RWPE1 (cell line): Measurements from ENCODE around the gene ARV1.
"Not testable (repeated sequence)": the region's sequence is repeated elsewhere in the genome, so short reads cannot be mapped to it uniquely, and the experiment has no call there.

Experiments used
- CTCF ChIA-PET: fragments of 350-600 bp; sonication (Branson Sonifier 250); formaldehyde crosslinking; extraction: SDS; loops from one replicate; lab custom pipeline; 2021; lab: Yijun Ruan, JAX
- POLR2A ChIA-PET: fragments of 400-600 bp; formaldehyde crosslinking; extraction: SDS; loops from one replicate; lab custom pipeline; 2020; ENCODE audit warnings: antibody characterized with exemption; ENCODE audit not compliant: low non-redundant PET; lab: Yijun Ruan, JAX
- DNase-seq: peaks from one replicate; pipeline ENCODE4 v3.0.0; 2012; ENCODE audit warnings: low spot score
- H3K27ac ChIP-seq: fragments of 450-650 bp; 2 replicates; pipeline ENCODE4 v1.5.1; 2017
- TF ChIP-seq, protein P1 (sequence below): fragments of 450-650 bp; conservative IDR thresholded peaks from 2 replicates; pipeline ENCODE4 v1.5.1; 2017; ENCODE audit warnings: low read depth, mild to moderate bottlenecking

ARV1 gene

GRCh38 chr1:231028682-231029081, 49.8 kb downstream of the ARV1 start:
- ChIA-PET CTCF (interaction anchor here (0.8 kb wide), 1 partner anchor 110 kb away, joined by 4 read pairs; no protein-coding TSS in a partner anchor), POLR2A (no interaction called here)
- DNase-seq: no peak
- no peak overlapping the region for H3K27ac ChIP-seq
- TF ChIP-seq, protein P1, sequence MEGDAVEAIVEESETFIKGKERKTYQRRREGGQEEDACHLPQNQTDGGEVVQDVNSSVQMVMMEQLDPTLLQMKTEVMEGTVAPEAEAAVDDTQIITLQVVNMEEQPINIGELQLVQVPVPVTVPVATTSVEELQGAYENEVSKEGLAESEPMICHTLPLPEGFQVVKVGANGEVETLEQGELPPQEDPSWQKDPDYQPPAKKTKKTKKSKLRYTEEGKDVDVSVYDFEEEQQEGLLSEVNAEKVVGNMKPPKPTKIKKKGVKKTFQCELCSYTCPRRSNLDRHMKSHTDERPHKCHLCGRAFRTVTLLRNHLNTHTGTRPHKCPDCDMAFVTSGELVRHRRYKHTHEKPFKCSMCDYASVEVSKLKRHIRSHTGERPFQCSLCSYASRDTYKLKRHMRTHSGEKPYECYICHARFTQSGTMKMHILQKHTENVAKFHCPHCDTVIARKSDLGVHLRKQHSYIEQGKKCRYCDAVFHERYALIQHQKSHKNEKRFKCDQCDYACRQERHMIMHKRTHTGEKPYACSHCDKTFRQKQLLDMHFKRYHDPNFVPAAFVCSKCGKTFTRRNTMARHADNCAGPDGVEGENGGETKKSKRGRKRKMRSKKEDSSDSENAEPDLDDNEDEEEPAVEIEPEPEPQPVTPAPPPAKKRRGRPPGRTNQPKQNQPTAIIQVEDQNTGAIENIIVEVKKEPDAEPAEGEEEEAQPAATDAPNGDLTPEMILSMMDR: no peak

DNA sequence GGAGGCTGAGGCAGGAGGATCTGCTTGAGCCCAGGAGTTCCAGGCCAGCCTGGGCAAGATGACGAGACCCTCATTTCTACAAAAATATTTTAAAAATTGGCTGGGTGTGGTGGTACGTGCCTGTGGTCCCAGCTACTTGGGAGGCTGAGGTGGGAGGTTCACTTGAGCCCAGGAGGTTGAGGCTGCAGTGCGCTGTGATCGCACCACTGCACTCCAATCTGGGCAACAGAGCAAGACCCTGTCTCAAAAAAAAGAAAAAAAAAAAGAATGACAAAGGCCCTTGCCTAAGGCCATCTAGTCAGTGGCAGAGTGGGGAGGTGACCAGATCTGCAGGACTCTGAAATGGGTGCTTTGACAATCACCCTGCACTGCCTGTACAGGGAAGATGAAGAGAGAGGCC, 50.4 kb downstream of the ARV1 start:
- POLR2A ChIA-PET, DNase-seq, CTCF ChIA-PET, H3K27ac ChIP-seq: not testable (repeated sequence)

GRCh38 chr1:231029841-231030240, 50.9 kb downstream of the ARV1 start:
- H3K27ac ChIP-seq: no peak overlapping the region
- TF ChIP-seq, protein P1: no peak
- POLR2A ChIA-PET: no interaction called here
- DNase-seq: no peak
- CTCF ChIA-PET: no interaction called here

DNA sequence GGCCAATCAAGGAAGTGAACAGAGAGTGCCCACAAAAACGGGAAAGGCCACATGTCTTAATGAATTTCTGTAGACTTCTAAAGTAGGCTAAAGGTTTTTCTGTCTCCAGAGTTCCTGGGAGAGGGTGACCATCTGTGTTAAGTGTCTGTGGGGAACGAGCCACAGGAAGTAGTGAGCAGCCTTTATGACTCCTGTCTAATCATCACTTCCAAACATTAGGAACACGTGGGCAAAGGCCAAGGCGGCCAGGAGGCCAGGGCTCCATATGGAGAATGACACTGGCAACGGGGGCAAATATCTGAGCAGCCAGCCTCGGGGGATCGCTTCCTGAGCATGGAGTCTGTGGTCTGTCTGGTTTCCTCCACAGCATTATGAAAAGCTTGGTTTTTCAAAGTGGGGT, 54.1 kb downstream of the ARV1 start:
- CTCF ChIA-PET: no interaction called here
- POLR2A ChIA-PET: no interaction called here
- H3K27ac ChIP-seq: no peak overlapping the region
- no peak for DNase-seq
- TF ChIP-seq, protein P1: no peak

- POLR2A ChIA-PET: no interaction called here
- CTCF ChIA-PET: no interaction called here
These were observed 56.9 kb downstream of the ARV1 start for GRCh38 chr1:231035799-231036198.

DNA sequence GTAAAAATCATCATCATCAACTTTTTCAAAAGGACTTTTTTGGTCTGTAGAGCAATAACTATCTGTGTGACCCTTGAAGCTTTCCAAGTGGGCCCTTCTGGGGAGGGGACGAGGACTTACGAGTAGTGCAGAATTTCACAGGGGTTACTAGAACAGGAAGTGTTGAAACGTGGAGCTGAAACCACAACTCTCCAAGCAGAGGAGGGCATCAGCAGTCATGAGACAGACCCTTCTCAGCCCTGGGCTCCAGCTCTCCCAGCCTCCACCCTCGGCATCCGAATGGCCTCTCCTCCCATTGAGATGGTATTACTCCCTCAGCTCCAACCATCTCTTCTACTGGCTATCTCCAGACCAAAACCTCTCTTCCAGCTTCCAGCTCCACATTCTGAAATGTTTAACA, 57.5 kb downstream of the ARV1 start:
- no peak for DNase-seq
- CTCF ChIA-PET: interaction anchor here (0.6 kb wide), 1 partner anchor 145 kb away, joined by 4 read pairs; no protein-coding TSS in a partner anchor
- H3K27ac ChIP-seq: no peak overlapping the region
- TF ChIP-seq, protein P1: no peak
- POLR2A ChIA-PET: no interaction called here

More at GRCh38 chr1:231035799-231036198, 56.9 kb downstream of the ARV1 start:
- no peak for DNase-seq
- no peak overlapping the region for H3K27ac ChIP-seq
- TF ChIP-seq, protein P1: no peak

DNA sequence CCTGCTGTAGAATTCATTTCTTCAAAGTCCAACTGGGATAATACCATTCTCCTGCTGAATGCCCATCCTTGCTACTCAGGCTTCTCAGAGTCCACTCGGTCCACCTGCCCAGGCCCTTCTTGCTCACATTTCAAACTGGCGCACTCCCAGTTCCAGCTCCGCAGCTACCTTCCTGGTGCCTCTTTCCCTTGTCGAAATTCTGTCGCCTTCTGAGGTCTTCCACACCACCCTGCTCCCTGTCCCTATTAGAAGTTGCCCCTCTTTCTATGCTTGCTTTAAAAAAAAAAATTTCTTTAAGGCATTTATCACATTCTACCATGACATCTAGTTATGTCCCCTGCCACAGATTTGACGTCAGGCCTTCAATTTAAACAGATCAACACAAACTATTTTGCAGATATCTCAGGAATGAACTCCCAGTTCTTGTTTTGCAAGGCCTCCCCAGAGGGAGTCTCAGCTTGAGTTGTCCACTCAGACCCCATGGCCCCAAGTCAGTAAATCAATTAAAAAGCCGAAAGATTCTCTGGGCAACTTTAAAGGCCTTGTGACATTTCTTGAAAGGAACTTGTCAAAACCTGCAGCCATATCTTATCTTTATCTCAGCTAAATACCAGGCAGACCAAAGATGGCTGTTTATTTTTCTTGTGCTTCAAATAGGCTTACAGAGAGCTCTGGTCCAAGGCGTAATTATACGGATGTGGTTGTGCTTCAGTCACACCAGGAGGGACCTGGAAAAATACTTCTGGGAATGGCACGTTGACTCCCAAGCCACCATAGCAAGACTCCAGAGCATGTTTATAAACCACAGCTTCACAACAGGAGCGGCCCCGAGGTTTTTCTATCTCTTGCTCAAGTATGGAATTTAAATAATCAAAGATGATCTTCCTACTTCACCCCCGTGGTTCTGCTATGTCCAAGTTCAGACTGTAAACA, 59.0 kb downstream of the ARV1 start:
- POLR2A ChIA-PET: no interaction called here

More for the DNA sequence above, 59.0 kb downstream of the ARV1 start:
- no peak for DNase-seq
- TF ChIP-seq, protein P1: no peak
- CTCF ChIA-PET: interaction anchor here (0.6 kb wide), 1 partner anchor 23 kb away, joined by 4 read pairs; no protein-coding TSS in a partner anchor
- H3K27ac ChIP-seq: no peak overlapping the region
